ENCODE measurements around the gene CCDC142.

CCDC142 gene

GRCh38 chr2:74513605-74514367 is 31.0 kb upstream of the CCDC142 start:
- peak; percentile 51 for DNase-seq

GRCh38 chr2:74512744-74513604 is 30.2 kb upstream of the CCDC142 start:
- no peak for DNase-seq

GRCh38 chr2:74511104-74511989 is 28.5 kb upstream of the CCDC142 start:
- DNase-seq, result no peak

GRCh38 chr2:74510272-74510671 is 27.5 kb upstream of the CCDC142 start:
- no peak for DNase-seq

GRCh38 chr2:74507926-74508520 is 25.2 kb upstream of the CCDC142 start:
- peak; percentile 40 for DNase-seq

GRCh38 chr2:74507145-74507925 is 24.5 kb upstream of the CCDC142 start, which contains the start of gene PCGF1:
Gene PCGF1, minus strand, starts transcription at chr2:74507695. Its CDS starts 27 bp downstream, at chr2:74507668.
- DNase-seq, result peak; percentile 100

- DNase-seq, result no peak
Observed at GRCh38 chr2:74505448-74506246, 22.8 kb upstream of the CCDC142 start.

- no peak for DNase-seq
Observed at GRCh38 chr2:74504591-74504990, 21.8 kb upstream of the CCDC142 start.

GRCh38 chr2:74503506-74504475 is 21.0 kb upstream of the CCDC142 start:
- DNase-seq, result no peak

GRCh38 chr2:74502720-74503505 is 20.1 kb upstream of the CCDC142 start:
- DNase-seq, result peak; percentile 74

- no peak for DNase-seq
Observed at GRCh38 chr2:74502147-74502719, 19.4 kb upstream of the CCDC142 start.

GRCh38 chr2:74501335-74502071 is 18.7 kb upstream of the CCDC142 start:
- DNase-seq, result no peak

- no peak for DNase-seq
Observed at GRCh38 chr2:74500578-74500946, 17.8 kb upstream of the CCDC142 start.

GRCh38 chr2:74499940-74500577 is 17.3 kb upstream of the CCDC142 start:
- DNase-seq, result no peak

- peak; percentile 65 for DNase-seq
Observed at GRCh38 chr2:74499267-74499939, 16.6 kb upstream of the CCDC142 start, which contains the start of gene LBX2. Gene LBX2, minus strand, starts transcription at chr2:74499603. Its CDS starts 66 bp downstream, at chr2:74499537.
